ENCODE measurements around the gene ANO2.

DNA sequence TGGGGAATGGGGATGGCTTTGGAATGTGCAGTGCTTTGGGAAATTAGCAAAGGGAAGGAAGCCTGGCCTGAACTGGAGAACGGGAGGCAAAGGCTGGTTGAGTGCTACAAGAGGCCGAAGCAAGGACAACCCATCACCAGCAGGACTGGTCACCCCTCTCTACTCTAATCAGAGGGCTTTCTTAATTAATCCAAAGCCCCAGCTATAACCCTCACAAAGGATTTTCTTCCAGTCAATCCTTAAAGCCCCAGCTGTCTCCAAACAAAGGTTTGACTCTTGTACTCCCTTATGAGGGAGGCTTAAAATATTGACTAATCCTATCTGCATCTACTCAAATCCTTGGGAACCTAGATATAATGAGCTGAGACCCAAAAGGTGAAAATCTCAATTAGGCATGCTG is 256.8 kb downstream of the ANO2 start:
- TF ChIP-seq, protein P1, sequence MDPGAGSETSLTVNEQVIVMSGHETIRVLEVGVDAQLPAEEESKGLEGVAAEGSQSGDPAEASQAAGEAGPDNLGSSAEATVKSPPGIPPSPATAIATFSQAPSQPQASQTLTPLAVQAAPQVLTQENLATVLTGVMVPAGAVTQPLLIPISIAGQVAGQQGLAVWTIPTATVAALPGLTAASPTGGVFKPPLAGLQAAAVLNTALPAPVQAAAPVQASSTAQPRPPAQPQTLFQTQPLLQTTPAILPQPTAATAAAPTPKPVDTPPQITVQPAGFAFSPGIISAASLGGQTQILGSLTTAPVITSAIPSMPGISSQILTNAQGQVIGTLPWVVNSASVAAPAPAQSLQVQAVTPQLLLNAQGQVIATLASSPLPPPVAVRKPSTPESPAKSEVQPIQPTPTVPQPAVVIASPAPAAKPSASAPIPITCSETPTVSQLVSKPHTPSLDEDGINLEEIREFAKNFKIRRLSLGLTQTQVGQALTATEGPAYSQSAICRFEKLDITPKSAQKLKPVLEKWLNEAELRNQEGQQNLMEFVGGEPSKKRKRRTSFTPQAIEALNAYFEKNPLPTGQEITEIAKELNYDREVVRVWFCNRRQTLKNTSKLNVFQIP (CRISPR knock-in tag; IDR thresholded peaks at IDR 0.05; ENCODE audit: borderline replicate concordance, low read depth): no peak
- TF ChIP-seq RARB (CRISPR knock-in tag; IDR thresholded peaks at IDR 0.05) (no peak), ZFP30 (CRISPR knock-in tag; IDR thresholded peaks at IDR 0.05) (no peak), ZC3H10 (CRISPR knock-in tag; IDR thresholded peaks at IDR 0.05) (no peak), PPARA (CRISPR knock-in tag; IDR thresholded peaks at IDR 0.05; ENCODE audit: borderline replicate concordance) (no peak), ZFP3 (CRISPR knock-in tag; IDR thresholded peaks at IDR 0.05) (no peak), TOX (CRISPR knock-in tag; IDR thresholded peaks at IDR 0.05; ENCODE audit: borderline replicate concordance) (no peak), BACH2 (CRISPR knock-in tag; IDR thresholded peaks at IDR 0.05; ENCODE audit: borderline replicate concordance) (no peak), ZNF70 (CRISPR knock-in tag; IDR thresholded peaks at IDR 0.05) (no peak), ZNF565 (CRISPR knock-in tag; conservative IDR thresholded peaks at IDR 0.05; ENCODE audit: low read depth) (no peak), ISL1 (CRISPR knock-in tag; IDR thresholded peaks at IDR 0.05) (no peak)
- TF ChIP-seq, protein P2, sequence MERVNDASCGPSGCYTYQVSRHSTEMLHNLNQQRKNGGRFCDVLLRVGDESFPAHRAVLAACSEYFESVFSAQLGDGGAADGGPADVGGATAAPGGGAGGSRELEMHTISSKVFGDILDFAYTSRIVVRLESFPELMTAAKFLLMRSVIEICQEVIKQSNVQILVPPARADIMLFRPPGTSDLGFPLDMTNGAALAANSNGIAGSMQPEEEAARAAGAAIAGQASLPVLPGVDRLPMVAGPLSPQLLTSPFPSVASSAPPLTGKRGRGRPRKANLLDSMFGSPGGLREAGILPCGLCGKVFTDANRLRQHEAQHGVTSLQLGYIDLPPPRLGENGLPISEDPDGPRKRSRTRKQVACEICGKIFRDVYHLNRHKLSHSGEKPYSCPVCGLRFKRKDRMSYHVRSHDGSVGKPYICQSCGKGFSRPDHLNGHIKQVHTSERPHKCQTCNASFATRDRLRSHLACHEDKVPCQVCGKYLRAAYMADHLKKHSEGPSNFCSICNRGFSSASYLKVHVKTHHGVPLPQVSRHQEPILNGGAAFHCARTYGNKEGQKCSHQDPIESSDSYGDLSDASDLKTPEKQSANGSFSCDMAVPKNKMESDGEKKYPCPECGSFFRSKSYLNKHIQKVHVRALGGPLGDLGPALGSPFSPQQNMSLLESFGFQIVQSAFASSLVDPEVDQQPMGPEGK (CRISPR knock-in tag; IDR thresholded peaks at IDR 0.05; ENCODE audit: borderline replicate concordance): no peak
- TF ChIP-seq, protein P3, sequence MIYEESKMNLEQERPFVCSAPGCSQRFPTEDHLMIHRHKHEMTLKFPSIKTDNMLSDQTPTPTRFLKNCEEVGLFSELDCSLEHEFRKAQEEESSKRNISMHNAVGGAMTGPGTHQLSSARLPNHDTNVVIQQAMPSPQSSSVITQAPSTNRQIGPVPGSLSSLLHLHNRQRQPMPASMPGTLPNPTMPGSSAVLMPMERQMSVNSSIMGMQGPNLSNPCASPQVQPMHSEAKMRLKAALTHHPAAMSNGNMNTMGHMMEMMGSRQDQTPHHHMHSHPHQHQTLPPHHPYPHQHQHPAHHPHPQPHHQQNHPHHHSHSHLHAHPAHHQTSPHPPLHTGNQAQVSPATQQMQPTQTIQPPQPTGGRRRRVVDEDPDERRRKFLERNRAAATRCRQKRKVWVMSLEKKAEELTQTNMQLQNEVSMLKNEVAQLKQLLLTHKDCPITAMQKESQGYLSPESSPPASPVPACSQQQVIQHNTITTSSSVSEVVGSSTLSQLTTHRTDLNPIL (CRISPR knock-in tag; IDR thresholded peaks at IDR 0.05; ENCODE audit: low read depth): no peak
- TF ChIP-seq, protein P4, sequence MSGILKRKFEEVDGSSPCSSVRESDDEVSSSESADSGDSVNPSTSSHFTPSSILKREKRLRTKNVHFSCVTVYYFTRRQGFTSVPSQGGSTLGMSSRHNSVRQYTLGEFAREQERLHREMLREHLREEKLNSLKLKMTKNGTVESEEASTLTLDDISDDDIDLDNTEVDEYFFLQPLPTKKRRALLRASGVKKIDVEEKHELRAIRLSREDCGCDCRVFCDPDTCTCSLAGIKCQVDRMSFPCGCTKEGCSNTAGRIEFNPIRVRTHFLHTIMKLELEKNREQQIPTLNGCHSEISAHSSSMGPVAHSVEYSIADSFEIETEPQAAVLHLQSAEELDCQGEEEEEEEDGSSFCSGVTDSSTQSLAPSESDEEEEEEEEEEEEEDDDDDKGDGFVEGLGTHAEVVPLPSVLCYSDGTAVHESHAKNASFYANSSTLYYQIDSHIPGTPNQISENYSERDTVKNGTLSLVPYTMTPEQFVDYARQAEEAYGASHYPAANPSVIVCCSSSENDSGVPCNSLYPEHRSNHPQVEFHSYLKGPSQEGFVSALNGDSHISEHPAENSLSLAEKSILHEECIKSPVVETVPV (CRISPR knock-in tag; IDR thresholded peaks at IDR 0.05): no peak

Measured in SK-N-SH treated with all-trans-retinoic acid at 6 μM for 48 hours (cell line).